ENCODE measurements around the gene SCUBE1. TPM values are rescaled to one million over a fixed set of nuclear protein-coding genes. Genes with fewer than 3 reads are reported as not detected.
A peak's percentile ranks its signal among the peaks of the same experiment; 100 is the strongest.

Gene SCUBE1
- polyA plus RNA-seq, 1 experiment: not detected

DNA sequence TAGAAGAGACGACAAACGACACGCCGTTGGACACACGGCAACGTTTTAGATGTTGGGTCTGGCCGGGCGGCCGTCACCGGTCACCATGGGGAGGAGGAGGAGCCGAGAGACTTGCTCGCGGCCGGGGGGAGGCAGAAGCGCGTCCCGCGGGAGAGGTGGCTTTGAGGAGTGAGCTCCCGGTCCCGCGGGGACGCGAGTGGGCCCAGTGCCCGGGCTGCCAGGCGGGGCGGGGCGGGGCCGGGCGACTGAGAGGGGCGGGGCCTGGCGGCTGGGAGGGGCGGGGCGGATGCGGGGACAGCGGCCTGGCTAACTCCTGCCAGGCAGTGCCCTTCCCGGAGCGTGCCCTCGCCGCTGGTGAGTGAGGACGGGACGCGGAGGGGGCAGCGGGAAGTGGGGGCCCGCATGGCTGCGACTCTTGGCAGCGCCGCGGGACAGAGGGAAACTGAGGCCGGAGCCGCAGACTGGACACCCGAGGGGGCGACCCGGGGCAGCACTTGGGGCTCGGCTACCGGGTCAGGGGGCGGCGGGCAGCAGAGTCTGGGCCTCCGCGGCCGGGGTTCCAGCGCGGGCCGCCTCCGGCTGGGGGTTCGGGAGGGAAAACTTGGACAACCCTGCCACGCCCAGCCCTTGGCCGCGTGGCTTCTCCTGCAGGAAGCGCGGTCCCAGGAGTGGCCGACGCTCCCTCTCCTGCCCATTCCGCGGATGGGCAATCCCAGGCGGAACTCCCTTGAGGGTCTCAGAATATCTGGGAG is 191.7 kb downstream of the SCUBE1 start, which contains the start of gene TSPO:
TSPO (plus strand) TSS at position 309 of the 752 bp plus-strand sequence. CDS start 7,680 bp downstream, outside the sequence.
- Histone ChIP-seq H3K4me3 (ENCODE audit: low read depth, low read length) (peak within 1 kb of the TSS; percentile 92), H3K36me3 (ENCODE audit: control insufficient read depth, insufficient read depth, low read length) (peaks cover 2% of the 10 kb centered on the region), H3K27me3 (ENCODE audit: control insufficient read depth, insufficient read depth, low read length) (no peaks in the 10 kb centered on the region)
- ChIA-PET POLR2A (interaction anchor here (0.5 kb wide), 1 partner anchor 10 kb away, joined by 9 read pairs; no protein-coding TSS in a partner anchor), CTCF (interaction anchor here (1.0 to 1.3 kb wide), 2 partner anchors 9 to 13 kb away, joined by 3 to 4 read pairs; partner anchors contain the start of gene MCAT)
- DNase-seq (ENCODE audit: low read depth): no peak
- TF ChIP-seq, protein P1, sequence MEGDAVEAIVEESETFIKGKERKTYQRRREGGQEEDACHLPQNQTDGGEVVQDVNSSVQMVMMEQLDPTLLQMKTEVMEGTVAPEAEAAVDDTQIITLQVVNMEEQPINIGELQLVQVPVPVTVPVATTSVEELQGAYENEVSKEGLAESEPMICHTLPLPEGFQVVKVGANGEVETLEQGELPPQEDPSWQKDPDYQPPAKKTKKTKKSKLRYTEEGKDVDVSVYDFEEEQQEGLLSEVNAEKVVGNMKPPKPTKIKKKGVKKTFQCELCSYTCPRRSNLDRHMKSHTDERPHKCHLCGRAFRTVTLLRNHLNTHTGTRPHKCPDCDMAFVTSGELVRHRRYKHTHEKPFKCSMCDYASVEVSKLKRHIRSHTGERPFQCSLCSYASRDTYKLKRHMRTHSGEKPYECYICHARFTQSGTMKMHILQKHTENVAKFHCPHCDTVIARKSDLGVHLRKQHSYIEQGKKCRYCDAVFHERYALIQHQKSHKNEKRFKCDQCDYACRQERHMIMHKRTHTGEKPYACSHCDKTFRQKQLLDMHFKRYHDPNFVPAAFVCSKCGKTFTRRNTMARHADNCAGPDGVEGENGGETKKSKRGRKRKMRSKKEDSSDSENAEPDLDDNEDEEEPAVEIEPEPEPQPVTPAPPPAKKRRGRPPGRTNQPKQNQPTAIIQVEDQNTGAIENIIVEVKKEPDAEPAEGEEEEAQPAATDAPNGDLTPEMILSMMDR (IDR thresholded peaks at IDR 0.05; ENCODE audit: insufficient read depth, low read depth, low read length): peak; percentile 13; the same call in 1 of the 2 replicates

GRCh38 chr22:43150731-43151206 is 192.4 kb downstream of the SCUBE1 start:
- ChIA-PET CTCF (interaction anchor here (1.0 kb wide), 1 partner anchor 8 kb away, joined by 3 read pairs; the partner anchor contains the start of gene MCAT), POLR2A (interaction anchor here (0.5 kb wide), 1 partner anchor 11 kb away, joined by 9 read pairs; no protein-coding TSS in a partner anchor)
- H3K4me3 ChIP-seq (ENCODE audit: low read depth, low read length): peak overlapping the region; percentile 92
- DNase-seq (ENCODE audit: low read depth): no peak
- H3K27me3 ChIP-seq (ENCODE audit: control insufficient read depth, insufficient read depth, low read length): no peaks in the 10 kb centered on the region
- TF ChIP-seq, protein P1 (IDR thresholded peaks at IDR 0.05; ENCODE audit: insufficient read depth, low read depth, low read length): no peak
- no peaks in the 10 kb centered on the region; the same call in 1 of the 2 replicates for H3K36me3 ChIP-seq (ENCODE audit: control insufficient read depth, insufficient read depth, low read length)

DNA sequence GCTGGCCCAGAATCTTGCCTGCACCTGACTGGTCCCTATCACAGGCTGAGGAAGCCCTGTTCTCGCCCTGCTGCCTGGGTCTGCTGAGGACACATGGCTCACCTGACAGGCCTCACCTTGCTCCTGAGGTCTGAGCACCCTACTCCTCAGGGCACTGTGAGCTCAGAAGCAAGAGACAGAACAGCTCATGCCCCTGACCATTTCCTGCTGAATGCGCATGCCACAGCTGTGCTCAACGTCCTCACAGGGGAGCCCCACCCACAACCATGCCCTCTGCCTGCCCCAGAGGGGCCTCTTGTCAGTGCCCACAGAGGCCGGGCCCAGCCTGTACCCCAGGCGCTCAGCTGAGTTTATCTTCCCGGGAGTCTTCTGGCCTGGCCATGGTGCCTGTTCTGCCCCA is 194.6 kb downstream of the SCUBE1 start:
- ChIA-PET POLR2A (no interaction called here), CTCF (interaction anchor here (1.7 kb wide), 1 partner anchor 12 kb away, joined by 5 read pairs; no protein-coding TSS in a partner anchor)
- no peak for DNase-seq (ENCODE audit: low read depth)
- no peak overlapping the region for H3K4me3 ChIP-seq (ENCODE audit: low read depth, low read length)
- TF ChIP-seq, protein P1 (IDR thresholded peaks at IDR 0.05; ENCODE audit: insufficient read depth, low read depth, low read length): no peak
- H3K27me3 ChIP-seq (ENCODE audit: control insufficient read depth, insufficient read depth, low read length): no peaks in the 10 kb centered on the region
- H3K36me3 ChIP-seq (ENCODE audit: control insufficient read depth, insufficient read depth, low read length): no peaks in the 10 kb centered on the region

DNA sequence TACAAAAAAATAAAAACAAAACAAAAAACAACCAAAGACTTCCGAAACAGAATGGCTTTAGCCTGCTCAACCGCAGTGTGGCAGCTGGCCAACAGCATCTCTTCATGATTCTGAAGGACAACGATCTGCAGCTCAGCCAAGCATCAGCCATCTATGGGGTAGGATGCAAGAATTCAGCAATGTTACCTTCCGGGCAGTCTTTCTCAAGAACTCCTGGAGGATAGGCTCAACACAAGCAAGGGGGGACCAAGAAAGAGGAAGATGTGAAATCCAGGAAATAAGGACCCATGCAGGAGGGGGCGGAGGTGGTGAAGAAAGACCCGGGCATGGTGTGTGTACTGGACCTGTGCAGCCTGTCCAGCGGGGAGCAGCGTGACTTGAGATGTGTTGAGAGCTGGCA is 195.4 kb downstream of the SCUBE1 start:
- ChIA-PET POLR2A (no interaction called here), CTCF (interaction anchor here (0.6 to 0.9 kb wide), 2 partner anchors 9 to 12 kb away, joined by 3 read pairs; no protein-coding TSS in a partner anchor)
- TF ChIP-seq, protein P1 (IDR thresholded peaks at IDR 0.05; ENCODE audit: insufficient read depth, low read depth, low read length): no peak
- Histone ChIP-seq H3K27me3 (ENCODE audit: control insufficient read depth, insufficient read depth, low read length) (no peaks in the 10 kb centered on the region), H3K36me3 (ENCODE audit: control insufficient read depth, insufficient read depth, low read length) (no peaks in the 10 kb centered on the region), H3K4me3 (ENCODE audit: low read depth, low read length) (no peak overlapping the region)
- DNase-seq (ENCODE audit: low read depth): no peak

Other genes with a start within 250 kb of the SCUBE1 start
- gene BIK, start 232.6 kb downstream of the SCUBE1 start, polyA plus RNA-seq (2011; rRNA removed): 0.09 TPM in 2 replicates
- gene MCAT, start 200.0 kb downstream of the SCUBE1 start, polyA plus RNA-seq (2011; rRNA removed): 12.5 and 19.4 TPM in 2 replicates
- gene TSPO, start 191.8 kb downstream of the SCUBE1 start, polyA plus RNA-seq (2011; rRNA removed): 250 and 313 TPM in 2 replicates
- gene TTLL12, start 156.2 kb downstream of the SCUBE1 start, polyA plus RNA-seq (2011; rRNA removed): 7.5 and 12.6 TPM in 2 replicates
- gene MPPED1, start 68.6 kb upstream of the SCUBE1 start, polyA plus RNA-seq (2011; rRNA removed): not detected in 2 replicates

Measured in BJ (cell line).